Measurements from ENCODE around the gene CEMP1.

The CEMP1 gene

DNA sequence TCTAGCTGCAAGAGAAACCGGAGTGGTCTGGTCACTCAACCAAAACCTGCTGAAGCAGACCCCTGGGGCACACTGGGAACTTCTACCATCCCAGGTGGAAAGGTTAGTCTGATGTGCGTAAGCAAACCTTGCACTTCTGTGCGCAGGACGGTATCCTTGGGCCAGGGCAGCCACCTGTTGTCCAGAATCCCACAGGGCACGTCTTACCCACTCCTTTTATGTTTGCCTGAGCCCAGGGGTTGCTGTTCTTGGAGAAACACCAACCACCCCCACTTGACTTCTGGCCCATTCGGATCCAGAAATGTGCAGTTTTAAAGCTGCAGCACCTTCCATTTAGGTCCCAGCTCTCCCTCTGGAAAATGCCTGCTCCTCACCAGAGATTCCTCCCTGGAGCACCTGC, 37.6 kb downstream of the CEMP1 start:
- TF ChIP-seq, protein P1, sequence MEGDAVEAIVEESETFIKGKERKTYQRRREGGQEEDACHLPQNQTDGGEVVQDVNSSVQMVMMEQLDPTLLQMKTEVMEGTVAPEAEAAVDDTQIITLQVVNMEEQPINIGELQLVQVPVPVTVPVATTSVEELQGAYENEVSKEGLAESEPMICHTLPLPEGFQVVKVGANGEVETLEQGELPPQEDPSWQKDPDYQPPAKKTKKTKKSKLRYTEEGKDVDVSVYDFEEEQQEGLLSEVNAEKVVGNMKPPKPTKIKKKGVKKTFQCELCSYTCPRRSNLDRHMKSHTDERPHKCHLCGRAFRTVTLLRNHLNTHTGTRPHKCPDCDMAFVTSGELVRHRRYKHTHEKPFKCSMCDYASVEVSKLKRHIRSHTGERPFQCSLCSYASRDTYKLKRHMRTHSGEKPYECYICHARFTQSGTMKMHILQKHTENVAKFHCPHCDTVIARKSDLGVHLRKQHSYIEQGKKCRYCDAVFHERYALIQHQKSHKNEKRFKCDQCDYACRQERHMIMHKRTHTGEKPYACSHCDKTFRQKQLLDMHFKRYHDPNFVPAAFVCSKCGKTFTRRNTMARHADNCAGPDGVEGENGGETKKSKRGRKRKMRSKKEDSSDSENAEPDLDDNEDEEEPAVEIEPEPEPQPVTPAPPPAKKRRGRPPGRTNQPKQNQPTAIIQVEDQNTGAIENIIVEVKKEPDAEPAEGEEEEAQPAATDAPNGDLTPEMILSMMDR (IDR thresholded peaks at IDR 0.05; ENCODE audit: control insufficient read depth, insufficient read depth, low read depth, low read length, missing control alignments), result no peak
- no peak for DNase-seq (ENCODE audit: low read depth)

DNA sequence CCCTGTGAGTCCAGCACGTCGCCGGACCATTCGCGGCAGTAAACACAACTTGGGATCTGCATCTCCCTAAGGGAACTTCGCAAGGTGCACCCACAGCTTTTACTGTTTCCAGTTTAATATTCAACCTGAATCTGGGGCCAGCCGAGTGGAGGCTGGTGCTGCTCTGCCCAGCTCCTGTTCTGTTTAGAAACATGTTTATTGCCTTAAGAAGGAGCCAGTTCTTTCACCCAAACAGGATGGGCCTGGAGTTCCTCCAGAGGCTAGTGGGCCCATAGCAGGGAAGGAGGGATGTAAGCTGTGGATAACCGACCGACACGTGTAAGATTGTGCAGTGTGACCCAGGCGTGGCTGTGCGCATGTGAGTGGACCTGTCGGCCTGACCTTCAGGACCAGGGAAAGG, 38.9 kb downstream of the CEMP1 start:
- no peak for DNase-seq (ENCODE audit: low read depth)
- TF ChIP-seq, protein P1 (IDR thresholded peaks at IDR 0.05; ENCODE audit: control insufficient read depth, insufficient read depth, low read depth, low read length, missing control alignments), result no peak
- H3K4me3 ChIP-seq (ENCODE audit: control insufficient read depth, low read depth, low read length), result no peak overlapping the region

More for the DNA sequence above, 37.6 kb downstream of the CEMP1 start:
- H3K4me3 ChIP-seq (ENCODE audit: control insufficient read depth, low read depth, low read length), result no peak overlapping the region

DNA sequence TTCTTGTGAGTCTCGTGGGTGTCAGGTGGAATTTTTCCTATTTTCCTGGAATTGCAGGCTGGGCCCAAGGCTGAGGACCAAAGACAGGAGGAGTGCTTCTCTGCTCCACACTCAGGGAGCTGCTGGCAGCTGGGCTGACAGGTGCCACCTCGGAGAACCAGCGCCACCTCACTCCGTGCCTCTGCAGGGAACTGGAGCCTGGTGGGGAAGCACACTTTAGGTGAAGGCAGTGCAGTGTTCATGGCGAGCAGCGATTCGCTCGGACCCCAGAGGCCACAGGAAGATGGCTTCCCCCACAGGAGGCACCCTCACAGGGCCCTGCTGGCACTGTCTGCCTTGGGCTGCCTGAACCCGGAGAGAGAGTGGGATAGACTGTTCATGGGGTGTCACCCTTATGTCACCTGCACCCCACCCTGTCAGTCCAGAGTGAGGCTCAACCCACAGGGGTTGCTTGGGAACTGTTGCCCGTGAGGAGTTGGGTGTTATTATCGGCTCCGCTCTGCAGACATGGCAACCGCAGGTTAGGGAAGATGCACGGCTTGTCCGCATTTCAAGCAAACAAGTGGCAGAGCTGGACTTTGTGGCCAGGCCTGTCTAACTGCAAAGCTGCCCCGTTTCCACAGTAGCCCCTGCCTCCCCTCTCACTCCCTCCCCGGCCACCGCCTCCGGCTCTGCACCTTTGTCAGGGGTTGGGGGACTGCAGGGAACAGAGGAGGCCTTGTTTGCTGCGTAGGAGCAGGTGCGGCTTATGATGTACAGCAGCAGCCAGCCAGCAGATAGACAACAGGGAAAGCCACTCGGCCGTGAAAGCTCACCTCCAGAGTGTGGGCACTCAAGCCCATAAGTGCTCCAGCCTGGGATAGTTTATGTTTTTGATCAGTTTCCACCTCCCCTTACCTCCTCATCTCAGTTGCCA, 40.8 kb downstream of the CEMP1 start:
- DNase-seq (ENCODE audit: low read depth), result no peak
- H3K4me3 ChIP-seq (ENCODE audit: control insufficient read depth, low read depth, low read length), result no peak overlapping the region
- TF ChIP-seq, protein P1 (IDR thresholded peaks at IDR 0.05; ENCODE audit: control insufficient read depth, insufficient read depth, low read depth, low read length, missing control alignments), result no peak

DNA sequence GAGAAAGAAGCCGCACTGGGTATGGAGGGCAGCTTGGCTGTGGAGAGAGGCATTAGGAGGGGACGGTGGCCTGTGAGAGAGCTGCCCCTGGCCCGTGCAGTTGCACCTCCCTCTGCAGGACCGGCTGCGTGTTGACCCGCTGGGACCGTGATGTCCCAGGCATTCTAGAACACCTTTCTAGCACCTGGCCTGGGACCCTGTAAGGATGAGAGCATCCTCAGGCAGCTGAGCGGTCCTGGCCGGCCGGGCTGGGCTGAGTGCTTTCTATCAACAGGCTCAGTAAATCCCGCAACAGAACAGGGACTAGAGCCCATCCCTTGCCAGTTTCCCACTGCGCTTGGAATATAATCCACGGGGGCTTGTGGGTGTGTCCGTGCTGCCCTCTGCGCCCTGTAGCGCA, 41.6 kb downstream of the CEMP1 start:
- DNase-seq (ENCODE audit: low read depth), result no peak
- TF ChIP-seq, protein P1 (IDR thresholded peaks at IDR 0.05; ENCODE audit: control insufficient read depth, insufficient read depth, low read depth, low read length, missing control alignments), result no peak
- no peak overlapping the region for H3K4me3 ChIP-seq (ENCODE audit: control insufficient read depth, low read depth, low read length)

DNA sequence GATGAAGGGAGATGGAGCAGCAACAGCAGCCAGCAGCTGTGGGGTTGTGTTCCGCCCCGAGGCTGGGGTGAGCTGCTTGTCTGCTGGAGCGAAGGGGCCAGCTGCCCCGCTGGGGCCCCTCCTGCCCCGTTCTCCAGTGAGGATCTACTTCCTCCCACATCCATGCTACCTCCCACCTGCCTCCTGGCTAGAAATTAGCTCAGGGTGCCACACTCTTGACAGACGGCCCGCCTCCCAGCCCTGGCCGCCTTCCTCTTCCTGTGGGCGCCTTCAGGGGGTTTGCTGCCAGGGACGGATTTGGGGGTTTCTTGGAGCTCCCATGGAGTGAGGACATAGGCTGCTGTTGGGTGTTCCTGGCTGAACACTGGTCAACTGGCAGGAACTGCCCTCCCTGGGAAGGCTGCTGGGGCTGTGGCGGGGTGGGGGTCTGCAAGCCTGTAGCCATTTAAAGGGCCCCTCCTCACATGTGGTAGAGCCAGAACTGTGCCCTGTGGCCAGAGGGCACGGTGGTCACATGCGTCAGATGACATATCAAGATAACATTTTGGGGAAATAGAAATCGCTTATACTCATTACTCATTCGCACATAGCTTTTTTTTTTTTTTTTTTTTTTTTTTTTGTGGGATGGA, 43.2 kb downstream of the CEMP1 start:
- TF ChIP-seq, protein P1 (IDR thresholded peaks at IDR 0.05; ENCODE audit: control insufficient read depth, insufficient read depth, low read depth, low read length, missing control alignments), result no peak
- DNase-seq (ENCODE audit: low read depth), result no peak
- no peak overlapping the region for H3K4me3 ChIP-seq (ENCODE audit: control insufficient read depth, low read depth, low read length)

DNA sequence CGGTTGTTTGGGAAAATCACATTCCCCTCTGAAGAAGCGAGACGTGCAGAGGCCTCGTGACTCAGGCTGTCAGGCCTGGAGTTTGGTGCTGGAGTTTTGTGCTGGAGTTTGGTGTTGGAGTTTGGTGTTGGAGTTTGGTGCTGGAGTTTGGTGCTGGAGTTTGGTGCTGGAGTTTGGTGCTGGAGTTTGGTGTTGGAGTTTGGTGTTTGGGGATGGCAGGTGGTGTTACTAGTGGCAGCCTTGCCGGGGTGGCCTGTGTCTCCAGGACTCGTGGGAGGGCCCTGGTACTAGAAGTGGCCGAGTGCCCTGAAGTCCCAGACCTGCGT, 43.7 kb downstream of the CEMP1 start:
- DNase-seq (ENCODE audit: low read depth), result no peak
- H3K4me3 ChIP-seq (ENCODE audit: control insufficient read depth, low read depth, low read length), result no peak overlapping the region
- TF ChIP-seq, protein P1 (IDR thresholded peaks at IDR 0.05; ENCODE audit: control insufficient read depth, insufficient read depth, low read depth, low read length, missing control alignments), result no peak
